Adipose tissue (tissue), 3 donors: ENCODE data around the gene RPRD1B. TPM values are rescaled to one million over a fixed set of nuclear protein-coding genes. Genes with fewer than 3 reads are reported as not detected.

Source experiments
- H3K27ac ChIP-seq: one replicate; pipeline ENCODE4 v1.5.1; 2013; ENCODE audit warnings: low read depth, low read length
- WGBS, 3 donors: extraction: QIAGEN DNeasy Blood & Tissue Kit; methylation state at CpG; one replicate each; pipeline ENCODE4 v1.1.7; 2013; 5-methylcytosine and 5-hydroxymethylcytosine counted together
- polyA plus RNA-seq, 3 donors: library from polyadenylated mRNA; stranded (reverse); fragments of 200-250 nt; gene quantifications; one replicate each; pipeline ENCODE4 v1.2.3, GENCODE V29; 2013
- donor health status: healthy with polysubstance abuse.
- donor health status: Bipolar disorder and iron deficiency.
- donor health status: healthy.

The RPRD1B gene
- polyA plus RNA-seq, 3 donors: 6.1 to 13.5 (median 9.0) TPM

GRCh38 chr20:38126146-38126921, 92.8 kb downstream of the RPRD1B start:
- H3K27ac ChIP-seq: no peak overlapping the region
- 76 to 84% (median 84%) methylated on average over 7 of the region's 7 CpGs for WGBS, 3 donors

- WGBS, 3 donors: 57 to 72% (median 63%) methylated on average over 12 of the region's 12 CpGs
- H3K27ac ChIP-seq: no peak overlapping the region
These were observed 93.5 kb downstream of the RPRD1B start for GRCh38 chr20:38126932-38127621.

- no peak overlapping the region for H3K27ac ChIP-seq
- 85 to 89% (median 89%) methylated on average over 9 of the region's 9 CpGs for WGBS, 3 donors
These were observed 94.5 kb downstream of the RPRD1B start for GRCh38 chr20:38127920-38128528.

GRCh38 chr20:38128691-38129090, 95.1 kb downstream of the RPRD1B start:
- no peak overlapping the region for H3K27ac ChIP-seq
- 94 to 97% (median 94%) methylated on average over 2 of the region's 2 CpGs for WGBS, 3 donors

- no peak overlapping the region for H3K27ac ChIP-seq
- whole genome bisulfite sequencing, 3 donors: 93 to 94% (median 93%) methylated on average over 6 of the region's 6 CpGs
These were observed 95.8 kb downstream of the RPRD1B start for GRCh38 chr20:38129248-38129865.

GRCh38 chr20:38129893-38130609, 96.5 kb downstream of the RPRD1B start:
- no peak overlapping the region for H3K27ac ChIP-seq
- 90 to 91% (median 91%) methylated on average over 15 of the region's 15 CpGs for WGBS, 3 donors

- H3K27ac ChIP-seq: no peak overlapping the region
- 91 to 94% (median 93%) methylated on average over 19 of the region's 19 CpGs for WGBS, 3 donors
These were observed 97.4 kb downstream of the RPRD1B start for GRCh38 chr20:38130687-38131587.

- 94 to 95% (median 95%) methylated on average over 3 of the region's 3 CpGs for WGBS, 3 donors
- no peak overlapping the region for H3K27ac ChIP-seq
These were observed 98.1 kb downstream of the RPRD1B start for GRCh38 chr20:38131588-38132121.

GRCh38 chr20:38132156-38132909, 98.8 kb downstream of the RPRD1B start:
- H3K27ac ChIP-seq: no peak overlapping the region
- WGBS, 3 donors: 91 to 94% (median 94%) methylated on average over 25 to 26 of the region's 26 CpGs

GRCh38 chr20:38132910-38133501, 99.5 kb downstream of the RPRD1B start:
- 85 to 89% (median 88%) methylated on average over 11 of the region's 11 CpGs for WGBS, 3 donors

GRCh38 chr20:38133680-38134426, 100.3 kb downstream of the RPRD1B start:
- 83 to 88% (median 85%) methylated on average over 10 of the region's 10 CpGs for WGBS, 3 donors
- no peak overlapping the region for H3K27ac ChIP-seq

More at GRCh38 chr20:38132910-38133501, 99.5 kb downstream of the RPRD1B start:
- no peak overlapping the region for H3K27ac ChIP-seq

- 33 to 61% (median 39%) methylated on average over 9 of the region's 9 CpGs for WGBS, 3 donors
- no peak overlapping the region for H3K27ac ChIP-seq
These were observed 101.1 kb downstream of the RPRD1B start for GRCh38 chr20:38134427-38135270.

GRCh38 chr20:38135271-38135650, 101.7 kb downstream of the RPRD1B start:
- 81 to 88% (median 87%) methylated on average over 7 of the region's 7 CpGs for WGBS, 3 donors
- H3K27ac ChIP-seq: no peak overlapping the region

- no peak overlapping the region for H3K27ac ChIP-seq
- 93 to 96% (median 96%) methylated on average over 28 of the region's 28 CpGs for WGBS, 3 donors
These were observed 102.3 kb downstream of the RPRD1B start for GRCh38 chr20:38135651-38136420.
